Measurements from ENCODE around the gene CAPN5.

CAPN5 gene

DNA sequence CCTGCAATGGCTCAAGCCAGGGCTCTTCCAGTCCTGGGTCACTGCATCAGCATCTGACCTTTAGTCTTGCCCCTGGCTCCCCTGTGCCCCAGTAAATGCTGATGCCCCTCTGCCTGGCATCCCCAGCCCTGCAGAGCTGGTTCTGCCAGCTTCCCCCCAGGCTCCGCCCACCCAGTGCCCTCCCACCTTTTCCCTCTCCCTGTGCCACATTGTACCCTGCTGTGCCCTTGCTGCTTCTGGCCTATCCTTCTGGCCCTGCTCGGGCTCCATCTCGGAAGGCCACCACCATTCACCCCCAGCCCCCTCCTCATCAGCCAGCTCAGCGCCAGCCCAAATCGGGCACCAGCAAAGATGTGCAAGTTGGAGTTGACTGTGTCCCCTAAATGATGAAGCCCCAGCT lies 7.4 kb downstream of the CAPN5 start:
- ATAC-seq (ENCODE audit: low read depth) (no peak), DNase-seq (ENCODE audit: low spot score) (peak; percentile 35)
- no peaks in the 10 kb centered on the region for H3K9me3 ChIP-seq (ENCODE audit: severe bottlenecking)
- no peaks in the 10 kb centered on the region for H3K36me3 ChIP-seq (ENCODE audit: low read depth)
- H3K27me3 ChIP-seq (ENCODE audit: insufficient read depth, poor library complexity, severe bottlenecking): no peaks in the 10 kb centered on the region
- H3K27ac ChIP-seq (ENCODE audit: poor library complexity, severe bottlenecking): no peak overlapping the region
- TF ChIP-seq, protein P1, sequence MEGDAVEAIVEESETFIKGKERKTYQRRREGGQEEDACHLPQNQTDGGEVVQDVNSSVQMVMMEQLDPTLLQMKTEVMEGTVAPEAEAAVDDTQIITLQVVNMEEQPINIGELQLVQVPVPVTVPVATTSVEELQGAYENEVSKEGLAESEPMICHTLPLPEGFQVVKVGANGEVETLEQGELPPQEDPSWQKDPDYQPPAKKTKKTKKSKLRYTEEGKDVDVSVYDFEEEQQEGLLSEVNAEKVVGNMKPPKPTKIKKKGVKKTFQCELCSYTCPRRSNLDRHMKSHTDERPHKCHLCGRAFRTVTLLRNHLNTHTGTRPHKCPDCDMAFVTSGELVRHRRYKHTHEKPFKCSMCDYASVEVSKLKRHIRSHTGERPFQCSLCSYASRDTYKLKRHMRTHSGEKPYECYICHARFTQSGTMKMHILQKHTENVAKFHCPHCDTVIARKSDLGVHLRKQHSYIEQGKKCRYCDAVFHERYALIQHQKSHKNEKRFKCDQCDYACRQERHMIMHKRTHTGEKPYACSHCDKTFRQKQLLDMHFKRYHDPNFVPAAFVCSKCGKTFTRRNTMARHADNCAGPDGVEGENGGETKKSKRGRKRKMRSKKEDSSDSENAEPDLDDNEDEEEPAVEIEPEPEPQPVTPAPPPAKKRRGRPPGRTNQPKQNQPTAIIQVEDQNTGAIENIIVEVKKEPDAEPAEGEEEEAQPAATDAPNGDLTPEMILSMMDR (IDR thresholded peaks at IDR 0.05; ENCODE audit: poor library complexity, severe bottlenecking): no peak
- H3K4me1 ChIP-seq (ENCODE audit: insufficient read depth, poor library complexity, severe bottlenecking): peaks cover 3% of the 10 kb centered on the region
- no peak overlapping the region for H3K4me3 ChIP-seq (ENCODE audit: severe bottlenecking)

DNA sequence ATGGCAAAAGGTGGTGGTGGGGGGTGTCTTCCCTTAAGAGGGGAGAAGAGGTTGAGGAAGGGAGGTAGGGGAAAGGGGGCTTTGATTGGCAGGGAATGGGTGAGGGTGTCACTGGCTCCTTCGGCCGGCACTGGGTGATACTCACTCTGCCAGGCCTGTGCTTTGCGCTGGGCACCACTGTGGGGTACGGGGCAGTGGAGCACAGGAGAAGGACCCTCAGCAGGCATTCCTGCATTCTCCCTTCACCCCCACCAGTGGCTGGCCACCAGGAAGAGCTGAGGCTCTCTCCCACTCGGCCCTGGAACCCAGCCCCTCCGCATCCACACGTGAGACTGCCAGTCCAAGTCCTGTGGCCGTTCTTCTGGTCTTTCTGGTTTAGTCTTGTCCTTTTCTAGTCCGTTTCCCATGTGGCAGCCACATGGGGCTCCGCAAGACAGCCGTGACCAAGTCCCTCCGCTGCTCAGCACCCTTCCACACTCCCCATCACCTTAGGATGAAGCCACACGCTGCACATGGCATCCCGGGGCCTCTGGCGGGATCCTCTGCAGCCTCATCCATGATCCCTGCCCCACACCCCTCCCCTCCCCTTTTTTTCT lies 8.0 kb downstream of the CAPN5 start:
- Histone ChIP-seq H3K27ac (ENCODE audit: poor library complexity, severe bottlenecking) (no peak overlapping the region), H3K4me1 (ENCODE audit: insufficient read depth, poor library complexity, severe bottlenecking) (peaks cover 3% of the 10 kb centered on the region), H3K4me3 (ENCODE audit: severe bottlenecking) (no peak overlapping the region), H3K36me3 (ENCODE audit: low read depth) (no peaks in the 10 kb centered on the region), H3K27me3 (ENCODE audit: insufficient read depth, poor library complexity, severe bottlenecking) (no peaks in the 10 kb centered on the region), H3K9me3 (ENCODE audit: severe bottlenecking) (no peaks in the 10 kb centered on the region)
- DNase-seq (ENCODE audit: low spot score) (peak; percentile 34), ATAC-seq (ENCODE audit: low read depth) (no peak)
- TF ChIP-seq, protein P1 (IDR thresholded peaks at IDR 0.05; ENCODE audit: poor library complexity, severe bottlenecking): no peak

DNA sequence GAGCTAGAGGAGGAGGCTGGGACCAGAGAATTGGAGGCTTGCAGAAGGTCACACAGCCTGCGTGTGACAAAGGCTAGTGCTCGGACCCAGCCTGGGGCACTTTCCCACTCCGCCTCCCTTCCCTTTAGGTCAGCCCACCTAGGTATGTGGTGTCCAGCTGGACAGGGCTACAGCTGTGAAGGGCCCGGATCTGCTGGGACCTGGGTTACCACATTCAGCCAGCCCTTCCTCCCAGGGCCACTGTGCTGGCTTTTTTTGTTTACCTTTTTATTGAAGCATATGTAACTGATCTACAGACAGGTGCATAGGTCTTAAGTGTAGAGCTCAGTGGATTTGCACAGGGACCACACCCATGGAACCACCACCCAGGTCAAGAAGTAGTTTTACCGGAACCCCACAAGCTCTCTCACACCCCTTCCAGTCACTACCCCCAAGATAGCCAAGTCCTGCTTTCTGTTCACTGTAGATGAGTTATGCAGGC lies 8.7 kb downstream of the CAPN5 start:
- Histone ChIP-seq H3K36me3 (ENCODE audit: low read depth) (no peaks in the 10 kb centered on the region), H3K4me3 (ENCODE audit: severe bottlenecking) (no peak overlapping the region), H3K27ac (ENCODE audit: poor library complexity, severe bottlenecking) (no peak overlapping the region), H3K9me3 (ENCODE audit: severe bottlenecking) (no peaks in the 10 kb centered on the region), H3K27me3 (ENCODE audit: insufficient read depth, poor library complexity, severe bottlenecking) (no peaks in the 10 kb centered on the region), H3K4me1 (ENCODE audit: insufficient read depth, poor library complexity, severe bottlenecking) (peaks cover 3% of the 10 kb centered on the region)
- no peak for DNase-seq (ENCODE audit: low spot score)
- TF ChIP-seq, protein P1 (IDR thresholded peaks at IDR 0.05; ENCODE audit: poor library complexity, severe bottlenecking): no peak
- ATAC-seq (ENCODE audit: low read depth): no peak

DNA sequence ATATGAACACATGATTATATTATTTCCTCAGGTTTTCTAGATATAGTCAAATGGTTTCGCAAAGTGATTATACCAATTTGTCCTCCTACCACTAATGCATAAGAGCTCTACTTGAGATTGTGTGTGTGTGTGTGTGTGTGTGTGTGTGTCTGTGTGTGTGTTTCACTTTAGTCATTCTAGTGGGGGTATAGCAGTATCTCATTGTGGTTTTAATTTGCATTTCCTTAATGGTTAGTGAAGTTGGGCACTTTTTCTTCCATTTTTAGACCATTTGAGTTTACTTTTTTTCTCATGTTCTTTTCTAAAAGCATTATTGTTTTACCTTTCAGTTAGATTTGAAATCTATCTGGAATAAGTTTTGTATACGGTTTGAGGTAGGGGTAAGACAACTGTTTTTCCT lies 12.9 kb downstream of the CAPN5 start:
- TF ChIP-seq, protein P1 (IDR thresholded peaks at IDR 0.05; ENCODE audit: poor library complexity, severe bottlenecking): no peak
- ATAC-seq (ENCODE audit: low read depth) (no peak), DNase-seq (ENCODE audit: low spot score) (no peak)
- no peaks in the 10 kb centered on the region for H3K36me3 ChIP-seq (ENCODE audit: low read depth)
- H3K27me3 ChIP-seq (ENCODE audit: insufficient read depth, poor library complexity, severe bottlenecking): no peaks in the 10 kb centered on the region
- no peak overlapping the region for H3K4me3 ChIP-seq (ENCODE audit: severe bottlenecking)
- H3K9me3 ChIP-seq (ENCODE audit: severe bottlenecking): no peaks in the 10 kb centered on the region
- no peak overlapping the region for H3K27ac ChIP-seq (ENCODE audit: poor library complexity, severe bottlenecking)
- H3K4me1 ChIP-seq (ENCODE audit: insufficient read depth, poor library complexity, severe bottlenecking): no peaks in the 10 kb centered on the region

DNA sequence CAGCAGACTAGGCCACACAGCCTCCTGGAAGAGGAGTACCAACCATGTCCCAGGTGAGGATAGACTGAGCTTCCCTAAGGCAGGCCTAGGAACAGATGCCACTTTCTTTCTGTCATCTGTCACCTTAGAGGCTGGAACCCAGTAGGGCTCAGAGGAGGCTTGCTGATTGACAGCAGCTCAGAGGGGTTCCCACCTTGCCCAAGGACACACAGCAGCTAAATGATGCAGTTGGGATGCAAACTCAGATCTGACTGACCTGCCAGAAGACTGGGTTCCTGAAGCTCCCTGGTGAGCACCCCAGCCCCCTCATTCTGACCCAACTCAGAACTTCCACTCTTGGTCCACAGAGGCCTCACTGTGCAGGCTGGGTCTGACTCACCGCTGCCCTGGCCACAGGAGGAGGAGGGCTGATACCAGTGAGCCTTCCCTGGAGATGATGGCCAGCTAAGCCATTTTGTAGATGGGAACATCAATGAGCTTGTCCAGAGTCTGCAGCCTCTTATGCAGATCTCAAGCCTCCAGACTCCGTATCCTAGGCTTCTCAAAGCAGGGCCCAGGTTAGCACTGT lies 14.0 kb downstream of the CAPN5 start:
- DNase-seq (ENCODE audit: low spot score): no peak
- Histone ChIP-seq H3K4me1 (ENCODE audit: insufficient read depth, poor library complexity, severe bottlenecking) (no peaks in the 10 kb centered on the region), H3K4me3 (ENCODE audit: severe bottlenecking) (no peak overlapping the region), H3K36me3 (ENCODE audit: low read depth) (no peaks in the 10 kb centered on the region), H3K27me3 (ENCODE audit: insufficient read depth, poor library complexity, severe bottlenecking) (no peaks in the 10 kb centered on the region), H3K27ac (ENCODE audit: poor library complexity, severe bottlenecking) (no peak overlapping the region), H3K9me3 (ENCODE audit: severe bottlenecking) (no peaks in the 10 kb centered on the region)
- TF ChIP-seq, protein P1 (IDR thresholded peaks at IDR 0.05; ENCODE audit: poor library complexity, severe bottlenecking): no peak
- ATAC-seq (ENCODE audit: low read depth): no peak
